NT2/D1 (cell line): ENCODE measurements around the gene ITIH4.

ENCODE experiments used
- SUZ12 ChIP-seq: IDR thresholded peaks from 2 replicates; pipeline ENCODE4 v1.6.1; 2011; ENCODE audit not compliant: insufficient read length, insufficient read depth; ENCODE audit errors: extremely low read depth
- YY1 ChIP-seq: IDR thresholded peaks from 2 replicates; pipeline ENCODE4 v1.6.1; 2011; ENCODE audit not compliant: insufficient read length, insufficient read depth
- ZNF274 ChIP-seq: IDR thresholded peaks from 2 replicates; pipeline ENCODE4 v1.6.1; 2011; ENCODE audit warnings: mild to moderate bottlenecking, low read depth, low read length

DNA sequence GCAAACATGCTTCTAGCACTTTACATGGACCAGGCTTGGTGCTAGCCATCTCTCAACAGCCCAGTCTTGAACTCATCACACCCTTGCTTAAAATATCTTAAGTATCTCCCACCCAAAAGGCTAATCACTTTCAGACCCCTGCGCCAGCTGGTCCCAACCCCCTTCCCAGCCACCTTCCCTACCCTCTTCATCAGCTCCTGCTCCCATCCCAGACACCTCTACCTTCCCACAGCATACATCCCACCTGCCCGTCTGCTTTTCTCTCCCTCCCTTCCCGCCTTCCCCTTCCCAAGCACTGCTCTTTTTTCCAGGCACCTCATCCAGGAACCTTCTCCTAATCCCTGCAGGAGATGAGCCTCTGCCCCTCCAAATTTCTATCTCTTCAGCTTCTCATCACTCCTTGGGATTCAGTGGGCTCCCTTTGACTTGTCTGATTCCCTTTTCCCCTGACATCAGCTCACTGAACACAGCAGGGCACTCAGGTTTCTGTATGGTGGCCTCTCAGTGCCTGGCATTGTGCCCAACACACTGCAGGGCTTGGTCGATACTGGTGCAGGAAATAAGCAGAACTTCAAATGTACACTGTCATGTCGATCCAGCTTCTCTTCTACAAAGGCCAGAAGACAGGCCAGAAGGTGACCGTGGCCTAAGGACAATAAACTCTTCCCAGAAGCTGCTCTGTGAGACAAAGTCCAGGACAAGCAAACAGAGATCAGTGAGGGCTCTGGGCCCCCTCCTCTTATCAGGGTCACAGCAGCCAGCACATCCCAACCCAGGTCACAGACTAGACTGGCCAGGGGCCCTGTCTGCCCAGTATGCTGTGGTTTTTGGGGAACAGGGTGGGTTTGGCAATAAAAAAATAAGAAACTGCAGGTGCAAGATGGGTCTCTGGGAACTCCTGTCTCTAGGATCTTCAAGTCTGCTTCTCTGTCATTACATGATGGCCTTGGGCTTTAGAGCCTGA is 55.3 kb downstream of the ITIH4 start:
- TF ChIP-seq ZNF274 = no peak
- no peak for TF ChIP-seq YY1
- no peak for TF ChIP-seq SUZ12
